Kidney epithelial cell (primary cell): Measurements from ENCODE around the gene GIMAP1. TPM values are rescaled to one million over a fixed set of nuclear protein-coding genes. Genes with fewer than 3 reads are reported as not detected.

Experiments
- DNase-seq: peaks from one replicate; pipeline ENCODE4 v3.0.0-alpha.2; 2010; ENCODE audit warnings: low read depth
- H3K27me3 ChIP-seq: 2 replicates; pipeline ENCODE4 v1.6.0; 2011; ENCODE audit warnings: low read length; ENCODE audit not compliant: control insufficient read depth, insufficient read depth
- H3K36me3 ChIP-seq: 2 replicates; pipeline ENCODE4 v1.5.1; 2011; ENCODE audit warnings: low read length; ENCODE audit not compliant: control insufficient read depth, insufficient read depth
- H3K4me3 ChIP-seq: 2 replicates; pipeline ENCODE4 v1.5.1; 2011; ENCODE audit warnings: low read depth, mild to moderate bottlenecking, control low read depth, low read length
- CTCF ChIP-seq: IDR thresholded peaks from 2 replicates; pipeline ENCODE4 v1.5.1; 2011; ENCODE audit warnings: mild to moderate bottlenecking, moderate library complexity, low read length, control low read depth, inconsistent platforms; ENCODE audit not compliant: insufficient read depth, poor library complexity, severe bottlenecking
- total RNA-seq: library from RNA; depleted of rRNA; stranded (reverse); fragments of >200 nt; gene quantifications from 2 replicates; pipeline ENCODE4 v1.2.3, GENCODE V29; 2015

Gene GIMAP1
- total RNA-seq, 1 donor from 2014 or later: not detected

GRCh38 chr7:150719960-150720891 lies 3.8 kb downstream of the GIMAP1 start:
- DNase-seq: no peak
- Histone ChIP-seq H3K27me3 (no peaks in the 10 kb centered on the region), H3K4me3 (no peak overlapping the region), H3K36me3 (no peaks in the 10 kb centered on the region)
- TF ChIP-seq CTCF: no peak

DNA sequence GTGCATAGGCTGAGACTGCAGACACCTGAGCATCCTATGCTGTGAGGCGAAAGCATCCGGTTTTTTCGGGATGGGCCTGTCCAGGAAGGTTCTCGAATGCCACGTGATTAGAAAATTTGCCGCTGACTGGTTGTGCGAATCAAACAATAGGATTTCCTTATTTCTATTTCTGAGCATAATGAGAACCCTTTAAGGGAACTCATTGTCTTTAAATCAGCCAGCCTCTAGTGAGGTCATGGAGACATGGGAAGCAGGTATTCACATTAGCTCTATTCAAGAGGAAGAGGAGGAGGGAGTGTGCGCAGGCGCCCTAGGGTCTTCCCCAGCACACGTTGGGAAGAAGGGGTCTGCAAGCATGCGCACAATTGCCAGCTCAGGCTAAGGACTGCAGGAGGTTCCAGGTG lies 5.6 kb downstream of the GIMAP1 start:
- Histone ChIP-seq H3K4me3 (no peak overlapping the region), H3K27me3 (no peaks in the 10 kb centered on the region), H3K36me3 (no peaks in the 10 kb centered on the region)
- no peak for TF ChIP-seq CTCF
- DNase-seq: no peak

DNA sequence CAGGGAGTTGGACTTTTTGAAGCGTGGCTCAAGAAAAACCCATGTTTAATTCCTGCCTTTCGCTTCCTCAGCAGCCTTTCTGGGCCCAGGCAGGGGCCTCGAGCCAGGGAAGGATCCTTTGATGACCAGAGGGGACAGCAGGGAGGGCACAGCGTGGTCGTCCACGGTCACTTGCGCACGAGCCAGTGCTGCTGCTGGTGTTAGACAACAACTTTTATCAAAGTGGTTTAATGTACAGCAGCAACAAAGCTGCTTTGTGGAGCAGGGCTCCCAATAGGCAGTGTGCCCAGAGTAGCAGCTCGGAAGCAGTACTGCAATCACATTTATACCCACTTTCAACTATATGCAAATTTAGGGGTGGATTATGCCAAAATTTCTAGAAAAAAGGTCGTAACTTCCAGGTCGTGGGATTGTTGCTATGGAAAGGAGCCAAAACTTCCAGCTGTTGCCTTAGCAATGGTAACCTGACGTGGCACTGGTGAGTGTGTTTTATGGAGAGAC lies 6.1 kb downstream of the GIMAP1 start:
- Histone ChIP-seq H3K4me3 (no peak overlapping the region), H3K27me3 (no peaks in the 10 kb centered on the region), H3K36me3 (no peaks in the 10 kb centered on the region)
- TF ChIP-seq CTCF: no peak
- no peak for DNase-seq

DNA sequence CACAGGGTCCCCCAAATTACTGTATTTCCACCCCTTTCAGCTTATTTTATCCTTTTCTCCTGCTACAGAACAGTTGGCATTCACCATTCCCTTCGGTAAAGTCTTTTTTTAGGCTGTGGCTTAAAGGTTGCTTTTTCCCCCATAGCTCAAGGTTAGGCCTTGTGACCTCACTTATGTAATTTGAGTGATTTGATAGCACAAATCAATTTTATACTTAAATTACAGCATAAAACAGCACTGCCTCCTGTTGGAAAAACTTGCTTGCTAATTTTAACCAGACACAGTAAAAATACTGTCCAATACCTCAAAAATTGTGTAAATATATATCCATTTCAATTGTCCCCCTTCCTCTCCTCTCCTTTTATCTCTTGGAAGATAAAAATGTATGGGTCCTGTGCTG lies 7.1 kb downstream of the GIMAP1 start:
- TF ChIP-seq CTCF: no peak
- H3K27me3 ChIP-seq: no peaks in the 10 kb centered on the region

DNA sequence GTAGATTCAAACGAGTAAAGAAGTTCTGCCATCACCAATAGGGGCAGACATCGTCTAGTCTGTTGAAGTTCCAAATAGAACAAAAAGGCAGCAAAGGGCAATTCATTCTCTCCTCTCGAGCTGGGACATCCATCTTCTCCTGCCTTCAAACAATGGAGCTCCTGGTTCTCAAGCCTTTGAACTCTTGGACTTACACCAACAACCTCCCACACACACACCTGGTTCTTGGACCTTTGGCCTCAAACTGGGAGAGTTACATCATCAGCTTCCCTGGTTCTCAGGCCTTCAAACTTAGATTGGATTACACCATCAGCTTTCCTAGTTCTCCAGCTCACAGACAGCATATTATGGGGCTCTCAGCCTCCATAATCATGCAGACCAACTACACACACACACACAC lies 11.0 kb downstream of the GIMAP1 start:
- no peak for DNase-seq
- Histone ChIP-seq H3K4me3 (no peak overlapping the region), H3K27me3 (no peaks in the 10 kb centered on the region), H3K36me3 (no peaks in the 10 kb centered on the region)
- TF ChIP-seq CTCF: no peak

More for the DNA sequence above, 7.1 kb downstream of the GIMAP1 start:
- no peak overlapping the region for H3K4me3 ChIP-seq
- no peak for DNase-seq
- H3K36me3 ChIP-seq: no peaks in the 10 kb centered on the region
